H1 (cell line): Measurements from ENCODE around the gene CCDC91. TPM values are rescaled to one million over a fixed set of nuclear protein-coding genes. Genes with fewer than 3 reads are reported as not detected.

Source experiments
- CTCF ChIA-PET: fragments of 300-600 bp; sonication (Branson Sonifier 250); formaldehyde crosslinking; loops from one replicate; lab custom pipeline; 2021; ENCODE audit not compliant: partially characterized antibody; lab: Charles Lee
- POLR2A ChIA-PET: fragments of 300-600 bp; sonication (Branson Sonifier 250); formaldehyde crosslinking; loops from one replicate; lab custom pipeline; 2021; ENCODE audit warnings: inconsistent platforms; ENCODE audit not compliant: partially characterized antibody; lab: Charles Lee
- DNase-seq, 2 experiments: peaks; one replicate each; pipeline versions ENCODE4 v3.0.0 to v3.0.0-alpha.2; 2010 to 2022; ENCODE audit warnings: low spot score in 2 of 2, low read depth in 1 of 2, mixed read lengths in 1 of 2
- FAIRE-seq: peaks from 2 replicates; lab custom pipeline; 2011; peaks lifted over from hg19 to GRCh38; lab: Jason Lieb, UNC
- H2AFZ ChIP-seq: 2 replicates; pipeline ENCODE4 v1.8.1; 2012; ENCODE audit warnings: low read length, inconsistent platforms
- H2AK5ac ChIP-seq: 2 replicates; pipeline ENCODE4 v1.6.1; 2013; ENCODE audit warnings: low read depth, low read length
- H2BK120ac ChIP-seq: replicated peaks from 2 replicates; pipeline ENCODE3; 2013; ENCODE audit warnings: low read depth, low read length, inconsistent platforms
- H2BK12ac ChIP-seq: 2 replicates; pipeline ENCODE4 v1.6.1; 2013; ENCODE audit warnings: low read depth, low read length
- H2BK15ac ChIP-seq: 2 replicates; pipeline ENCODE4 v1.6.1; 2013; ENCODE audit warnings: low read length
- H2BK20ac ChIP-seq: 2 replicates; pipeline ENCODE4 v1.6.1; 2013; ENCODE audit warnings: low read length
- H2BK5ac ChIP-seq: 2 replicates; pipeline ENCODE4 v1.6.1; 2013; ENCODE audit warnings: low read depth, low read length
- H3K14ac ChIP-seq: 2 replicates; pipeline ENCODE4 v1.6.1; 2013; ENCODE audit warnings: inconsistent platforms; ENCODE audit not compliant: insufficient read length
- H3K18ac ChIP-seq: 2 replicates; pipeline ENCODE4 v1.6.1; 2013; ENCODE audit warnings: low read length; ENCODE audit errors: extremely low read depth
- H3K23ac ChIP-seq: 2 replicates; pipeline ENCODE4 v1.6.1; 2013; ENCODE audit warnings: inconsistent platforms; ENCODE audit not compliant: insufficient read length
- H3K23me2 ChIP-seq: 2 replicates; pipeline ENCODE4 v1.6.1; 2013; ENCODE audit warnings: low read depth, low read length
- H3K27ac ChIP-seq: 2 replicates; pipeline ENCODE4 v1.6.1; 2011; ENCODE audit warnings: low read depth, low read length, inconsistent platforms
- H3K27me3 ChIP-seq, 4 experiments: replicated peaks in 1 of 4; 1 replicate in 1 of 4; 2 replicates in 3 of 4; pipeline versions ENCODE4 v1.6.1 to v1.8.1; 2011 to 2013; ENCODE audit warnings: low read length in 3 of 4, mild to moderate bottlenecking in 3 of 4, inconsistent platforms in 2 of 4, mixed read lengths in 2 of 4, moderate library complexity in 1 of 4; ENCODE audit not compliant: control insufficient read depth in 3 of 4, insufficient read depth in 3 of 4; ENCODE audit errors: extremely low read depth in 1 of 4
- H3K36me3 ChIP-seq, 4 experiments: 2 replicates each; pipeline versions ENCODE4 v1.6.1 to v1.8.1; 2011 to 2013; ENCODE audit warnings: mild to moderate bottlenecking in 4 of 4, low read length in 3 of 4, moderate library complexity in 2 of 4, control low read depth in 1 of 4, inconsistent platforms in 1 of 4; ENCODE audit not compliant: insufficient read depth in 4 of 4, control insufficient read depth in 2 of 4
- H3K4ac ChIP-seq: replicated peaks from 2 replicates; pipeline ENCODE3; 2013; ENCODE audit warnings: low read length, low read depth, mixed read lengths, inconsistent platforms; ENCODE audit not compliant: insufficient read length
- H3K4me1 ChIP-seq, 4 experiments: replicated peaks in 1 of 4; 1 replicate in 1 of 4; 2 replicates in 3 of 4; pipeline versions ENCODE4 v1.6.1 to v1.8.1; 2011 to 2013; ENCODE audit warnings: low read length in 3 of 4, inconsistent platforms in 2 of 4, mixed read lengths in 1 of 4; ENCODE audit not compliant: insufficient read depth in 4 of 4, control insufficient read depth in 3 of 4
- H3K4me2 ChIP-seq, 2 experiments: 2 replicates each; pipeline versions ENCODE4 v1.6.1 to v1.8.1; 2011 to 2013; ENCODE audit warnings: low read depth in 2 of 2, low read length in 2 of 2, control low read depth in 1 of 2, inconsistent platforms in 1 of 2, mild to moderate bottlenecking in 1 of 2; ENCODE audit not compliant: insufficient read depth in 1 of 2
- H3K4me3 ChIP-seq, 4 experiments: fragments of 200-600, 300-600 bp in 1 of 4; sonication (generic), shearing (Covaris generic), sonication (Bioruptor Twin) in 1 of 4; 2 replicates each; pipeline versions ENCODE4 v1.5.1 to v1.8.1; 2011 to 2016; ENCODE audit warnings: low read length in 4 of 4, low read depth in 3 of 4, control low read depth in 2 of 4, inconsistent platforms in 2 of 4, mild to moderate bottlenecking in 2 of 4, mixed read lengths in 1 of 4, moderate library complexity in 1 of 4; ENCODE audit not compliant: insufficient read depth in 2 of 4; ENCODE audit errors: extremely low read depth in 1 of 4
- H3K56ac ChIP-seq: replicated peaks from 2 replicates; pipeline ENCODE3; 2013; ENCODE audit warnings: low read depth, mild to moderate bottlenecking, mixed read lengths, low read length, inconsistent platforms; ENCODE audit not compliant: insufficient read length
- H3K79me1 ChIP-seq: 2 replicates; pipeline ENCODE4 v1.6.1; 2013; ENCODE audit warnings: low read depth, low read length, control low read depth
- H3K79me2 ChIP-seq, 2 experiments: 2 replicates each; pipeline versions ENCODE4 v1.6.1 to v1.8.1; 2012 to 2013; ENCODE audit warnings: low read length in 2 of 2, mild to moderate bottlenecking in 2 of 2, inconsistent platforms in 1 of 2; ENCODE audit not compliant: insufficient read depth in 2 of 2, control insufficient read depth in 1 of 2
- H3K9ac ChIP-seq, 4 experiments: replicated peaks in 1 of 4; 1 replicate in 1 of 4; 2 replicates in 3 of 4; pipeline versions ENCODE4 v1.6.1 to v1.8.1; 2011 to 2013; ENCODE audit warnings: low read depth in 3 of 4, low read length in 3 of 4, control low read depth in 2 of 4, mild to moderate bottlenecking in 2 of 4, moderate library complexity in 2 of 4, inconsistent platforms in 1 of 4; ENCODE audit errors: extremely low read depth in 1 of 4
- H3K9me3 ChIP-seq, 2 experiments: 2 replicates each; pipeline versions ENCODE4 v1.6.1 to v1.8.1; 2012 to 2013; ENCODE audit warnings: mild to moderate bottlenecking in 2 of 2, moderate library complexity in 2 of 2, control low read depth in 1 of 2, inconsistent platforms in 1 of 2, low read depth in 1 of 2, low read length in 1 of 2, mixed read lengths in 1 of 2; ENCODE audit not compliant: insufficient read depth in 2 of 2
- H4K20me1 ChIP-seq, 2 experiments: replicated peaks in 1 of 2; 2 replicates each; pipeline versions ENCODE3 to v1.8.1; 2011 to 2013; ENCODE audit warnings: inconsistent platforms in 2 of 2, low read length in 2 of 2, mild to moderate bottlenecking in 1 of 2; ENCODE audit not compliant: insufficient read depth in 2 of 2, control insufficient read depth in 1 of 2
- H4K5ac ChIP-seq: 2 replicates; pipeline ENCODE4 v1.6.1; 2013; ENCODE audit warnings: low read length, low read depth, mixed read lengths, inconsistent platforms; ENCODE audit not compliant: insufficient read length
- H4K8ac ChIP-seq: 2 replicates; pipeline ENCODE4 v1.8.0; 2013; ENCODE audit warnings: mild to moderate bottlenecking, moderate library complexity, low read length, inconsistent platforms; ENCODE audit not compliant: insufficient read depth; ENCODE audit errors: extremely low read depth
- H4K91ac ChIP-seq: replicated peaks from 2 replicates; pipeline ENCODE3; 2013; ENCODE audit warnings: low read length, mixed read lengths, inconsistent platforms; ENCODE audit not compliant: insufficient read length
- ATF2 ChIP-seq: IDR thresholded peaks from 2 replicates; pipeline ENCODE4 v1.6.1; 2012; ENCODE audit warnings: low read length, inconsistent platforms
- E2F6 ChIP-seq: IDR thresholded peaks from 2 replicates; pipeline ENCODE4 v1.6.1; 2012; ENCODE audit warnings: inconsistent platforms
- EP300 ChIP-seq, 2 experiments: IDR thresholded peaks; 1 replicate in 1 of 2; 2 replicates in 1 of 2; pipeline ENCODE4 v1.6.1; 2011 to 2012; ENCODE audit warnings: low read depth in 2 of 2, low read length in 2 of 2, mild to moderate bottlenecking in 2 of 2, borderline replicate concordance in 1 of 2, inconsistent platforms in 1 of 2, moderate library complexity in 1 of 2
- SIN3A ChIP-seq, 2 experiments: IDR thresholded peaks in 1 of 2; conservative IDR thresholded peaks in 1 of 2; 2 replicates each; pipeline ENCODE4 v1.6.1; 2011 to 2012; ENCODE audit warnings: low read length in 2 of 2, improper control_type of control experiment in 1 of 2, low read depth in 1 of 2, mild to moderate bottlenecking in 1 of 2
- WGBS, 2 experiments: shearing (Covaris generic) in 1 of 2; methylation state at CpG; one replicate each; pipeline versions ENCODE4 v1.1.6 to v1.1.7; 2013 to 2015; ENCODE audit warnings: low lambda C conversion rate in 2 of 2, mixed read lengths in 2 of 2, inconsistent platforms in 1 of 2, low coverage in 1 of 2, missing lambda C conversion rate in 1 of 2; ENCODE audit not compliant: insufficient replicate concordance in 2 of 2, insufficient coverage in 1 of 2, insufficient read length in 1 of 2; ENCODE audit errors: extremely low coverage in 1 of 2, missing lambda C conversion rate in 1 of 2; 5-methylcytosine and 5-hydroxymethylcytosine counted together
- polyA plus RNA-seq, 7 experiments: library from polyadenylated mRNA; depleted of rRNA in 3 of 7; stranded (reverse) in 5 of 7; unstranded in 2 of 7; fragments of >200 nt in 5 of 7; fragments of 200-250 nt in 2 of 7; gene quantifications; 1 replicate in 5 of 7; 2 replicates in 1 of 7; 4 replicates in 1 of 7; pipeline versions ENCODE4 v1.2.1 to v1.2.3, GENCODE V29; 2011 to 2013; ENCODE audit warnings: missing spikeins in 2 of 7, mixed read lengths in 2 of 7
- total RNA-seq: library from RNA; stranded (reverse); fragmentation: NEBNext Ultra II Directional; extraction: Animal tissue kit (Norgen Biotek cat#: 25700); gene quantifications from 2 replicates; pipeline ENCODE4 v1.2.1, GENCODE V29; 2021

Gene CCDC91
- total and polyA plus RNA-seq, 2 of the 8 experiments (the other 6 are each of a cell fraction or from before 2014, with no cell fraction given): 8.6 to 23.1 TPM

GRCh38 chr12:28144059-28144458 lies 46.2 kb upstream of the CCDC91 start:
- Histone ChIP-seq H3K56ac (no peak overlapping the region), H2BK120ac (no peak overlapping the region), H4K91ac (no peak overlapping the region), H3K9me3 (no peaks in the 10 kb centered on the region), H3K27ac (no peak overlapping the region), H3K4me1 (no peaks in the 10 kb centered on the region), H3K18ac (no peak overlapping the region), H3K4me3 (no peak overlapping the region), H2BK12ac (no peak overlapping the region), H3K36me3 (no peaks in the 10 kb centered on the region), H3K79me2 (no peaks in the 10 kb centered on the region), H4K20me1 (no peaks in the 10 kb centered on the region), H4K8ac (no peak overlapping the region), H3K23ac (no peak overlapping the region), H2BK5ac (no peak overlapping the region), H3K4ac (no peak overlapping the region), H2BK15ac (no peak overlapping the region), H4K5ac (no peak overlapping the region), H3K79me1 (no peaks in the 10 kb centered on the region), H2AK5ac (no peak overlapping the region), H3K27me3 (no peaks in the 10 kb centered on the region), H3K9ac (no peak overlapping the region), H3K14ac (no peak overlapping the region), H3K23me2 (no peaks in the 10 kb centered on the region), H2AFZ (no peak overlapping the region), H3K4me2 (no peak overlapping the region), H2BK20ac (no peak overlapping the region)
- no peak for DNase-seq
- CTCF ChIA-PET: no interaction called here
- no peak for FAIRE-seq
- WGBS, 2 experiments: 85% methylated on average over 8 of the region's 8 CpGs; no CpG with 5 or more reads in 1 of the 2 experiments
- POLR2A ChIA-PET: no interaction called here
- TF ChIP-seq EP300 (IDR thresholded peaks at IDR 0.05; ENCODE audit: borderline replicate concordance in 1 of 2, low read depth in 2 of 2, low read length in 2 of 2): no peak
- no peak for TF ChIP-seq E2F6
- no peak for TF ChIP-seq ATF2
- TF ChIP-seq SIN3A (conservative IDR thresholded peaks at IDR 0.05 in 1 of 2, IDR thresholded peaks at IDR 0.05 in 1 of 2; ENCODE audit: low read depth in 1 of 2, low read length in 2 of 2): no peak
